Activated CD8-positive, alpha-beta memory T cell treated with anti-CD3 and anti-CD28 coated beads, Interleukin-2, amount 50 U/mL, for 4 hours (primary cell): ENCODE results near the gene BLOC1S3.

Experiments
- DNase-seq: peaks from one replicate; pipeline ENCODE4 v3.0.0-alpha.2; 2020

BLOC1S3 gene

GRCh38 chr19:45178262-45179071 lies at the start of gene BLOC1S3:
BLOC1S3 (plus strand) TSS chr19:45178784; CDS start chr19:45179297, 513 bp downstream.
- DNase-seq = peak; percentile 100

- DNase-seq = no peak
These were observed 49.8 kb upstream of the BLOC1S3 start for GRCh38 chr19:45128806-45129205.

- no peak for DNase-seq
These were observed 48.3 kb upstream of the BLOC1S3 start for GRCh38 chr19:45130236-45130635.

GRCh38 chr19:45130888-45131615 lies 47.5 kb upstream of the BLOC1S3 start:
- DNase-seq = no peak

DNA sequence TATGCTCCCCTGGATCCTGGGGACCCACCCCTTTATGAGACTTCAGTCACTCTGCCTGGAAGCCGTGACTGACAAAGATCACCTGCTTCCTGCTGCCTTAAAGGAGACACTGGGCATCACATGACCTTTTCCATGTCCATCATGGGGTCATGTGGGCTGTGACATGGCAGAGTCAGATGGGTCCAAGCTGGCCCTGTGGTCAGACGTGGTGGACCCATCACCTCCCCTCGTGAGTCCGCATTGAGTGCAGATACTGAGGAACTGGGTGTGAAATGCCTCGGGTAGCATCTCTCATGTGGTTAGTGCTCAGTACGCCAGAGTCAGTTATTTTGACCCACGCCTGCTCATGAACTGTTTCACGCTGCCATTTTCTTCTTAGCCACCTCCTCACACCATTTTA lies 44.9 kb upstream of the BLOC1S3 start:
- DNase-seq = no peak

DNA sequence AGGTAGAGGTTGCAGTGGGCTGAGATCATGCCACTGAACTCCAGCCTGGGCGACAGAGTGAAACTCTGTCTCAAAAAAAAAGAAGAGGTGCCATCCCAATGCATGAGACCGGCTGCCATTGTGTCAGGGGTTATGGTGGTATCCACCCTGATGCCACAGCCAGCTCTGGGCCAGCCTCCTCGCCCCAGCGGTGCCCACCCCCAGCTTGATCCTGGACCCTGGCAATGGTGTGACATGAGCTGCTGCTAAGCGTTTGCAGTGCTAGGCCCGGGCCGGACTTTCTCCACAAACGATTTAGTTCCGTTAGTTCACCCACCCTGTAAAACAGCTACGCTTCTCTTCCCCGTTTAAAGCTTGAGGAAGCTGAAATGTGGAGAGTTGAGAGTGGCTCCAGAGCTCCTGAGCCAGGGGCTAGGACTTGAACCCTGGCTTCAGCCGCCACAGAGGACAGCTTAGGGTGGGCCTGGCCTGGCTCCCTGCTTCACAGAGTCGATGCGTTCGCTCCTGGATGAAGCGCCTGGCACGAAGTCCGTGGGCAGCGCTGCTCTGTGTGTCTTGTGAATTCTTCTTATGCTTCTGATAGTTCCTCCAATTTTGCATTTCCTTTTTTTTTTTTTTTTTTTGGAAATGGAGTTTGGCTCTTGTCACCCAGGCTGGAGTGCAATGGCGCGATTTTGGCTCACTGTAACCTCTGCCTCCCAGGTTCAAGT lies 43.3 kb upstream of the BLOC1S3 start:
- no peak for DNase-seq

DNA sequence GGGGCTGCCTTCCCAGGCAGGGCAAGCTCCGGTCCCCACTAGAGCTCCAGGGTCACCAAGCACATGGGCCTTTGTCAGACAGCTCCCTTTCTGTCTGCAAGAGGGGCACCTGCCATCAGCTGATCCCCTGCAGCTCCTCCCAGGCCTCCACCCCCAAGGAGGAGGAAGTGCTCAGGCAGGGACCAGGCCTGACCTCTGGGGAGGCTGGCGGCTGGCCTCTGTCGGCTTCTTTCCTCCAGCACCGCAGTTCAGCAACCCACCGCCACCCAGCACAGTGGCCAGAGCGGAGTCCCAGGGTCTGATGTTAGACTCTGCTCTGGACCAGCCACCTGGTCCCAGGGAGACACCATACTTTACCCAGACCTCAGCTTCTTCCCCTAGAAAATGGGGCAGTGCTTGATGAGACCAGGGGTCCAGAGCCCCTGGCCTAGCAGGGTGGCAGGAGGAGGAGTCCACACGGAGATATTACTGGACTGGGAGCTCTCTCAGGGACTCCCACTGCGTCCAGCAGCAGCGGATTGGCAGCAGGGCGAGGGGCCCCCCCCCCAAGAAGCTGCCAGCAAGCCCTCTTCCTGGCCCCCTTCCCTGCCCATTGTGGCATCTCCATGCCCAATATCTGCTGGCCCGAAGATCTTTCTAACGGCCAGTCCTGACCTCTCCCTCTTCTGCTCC lies 41.9 kb upstream of the BLOC1S3 start:
- no peak for DNase-seq

DNA sequence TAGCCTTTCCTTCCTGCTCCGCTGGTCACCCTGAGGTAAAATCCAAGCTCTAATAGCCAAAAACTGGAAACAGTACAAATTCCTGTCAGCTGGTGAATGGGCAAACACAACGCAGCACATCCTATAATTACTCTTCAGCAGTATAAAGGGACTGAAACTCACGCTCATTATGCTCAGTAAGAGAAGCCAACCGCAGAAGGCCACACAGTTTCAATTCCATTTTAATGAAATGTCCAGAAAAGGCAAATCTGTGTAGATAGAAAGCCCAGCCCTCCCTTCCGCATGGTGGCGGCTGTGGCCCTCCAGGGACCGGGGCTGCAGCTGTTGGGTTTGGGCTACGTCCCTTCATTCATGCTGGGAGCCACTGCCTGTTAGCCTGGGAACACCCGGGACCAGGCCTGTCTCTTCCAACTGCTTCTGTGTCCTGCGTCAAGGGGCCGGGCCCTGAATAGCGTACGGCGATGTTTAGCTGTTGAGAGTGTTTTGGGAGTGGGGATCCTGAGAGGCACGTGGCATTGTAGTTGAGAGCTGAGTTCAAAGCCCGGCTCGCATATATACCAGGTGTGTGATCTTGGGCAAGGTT lies 41.3 kb upstream of the BLOC1S3 start:
- no peak for DNase-seq

DNA sequence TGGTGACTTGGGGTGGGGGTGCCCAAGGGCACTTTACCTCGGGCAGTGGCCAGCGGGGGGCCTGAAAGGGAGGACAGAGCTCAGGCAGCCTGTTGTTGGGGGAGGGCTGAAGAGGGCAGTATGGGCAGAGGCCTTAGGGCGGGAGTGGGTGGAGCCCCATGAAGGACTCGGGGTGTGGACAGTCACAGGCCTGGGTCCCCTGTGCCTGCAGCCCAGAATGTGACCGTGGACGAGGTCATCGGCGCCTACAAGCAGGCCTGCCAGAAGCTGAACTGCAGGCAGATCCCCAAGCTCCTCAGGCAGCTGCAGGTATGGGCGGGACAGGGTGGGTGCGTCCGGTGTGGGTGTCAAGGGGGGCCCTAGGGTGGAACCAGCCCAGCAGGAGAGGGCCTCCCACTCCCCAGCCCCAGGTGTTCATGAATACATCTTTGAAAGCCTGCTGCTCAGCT lies 40.3 kb upstream of the BLOC1S3 start:
- DNase-seq = no peak

DNA sequence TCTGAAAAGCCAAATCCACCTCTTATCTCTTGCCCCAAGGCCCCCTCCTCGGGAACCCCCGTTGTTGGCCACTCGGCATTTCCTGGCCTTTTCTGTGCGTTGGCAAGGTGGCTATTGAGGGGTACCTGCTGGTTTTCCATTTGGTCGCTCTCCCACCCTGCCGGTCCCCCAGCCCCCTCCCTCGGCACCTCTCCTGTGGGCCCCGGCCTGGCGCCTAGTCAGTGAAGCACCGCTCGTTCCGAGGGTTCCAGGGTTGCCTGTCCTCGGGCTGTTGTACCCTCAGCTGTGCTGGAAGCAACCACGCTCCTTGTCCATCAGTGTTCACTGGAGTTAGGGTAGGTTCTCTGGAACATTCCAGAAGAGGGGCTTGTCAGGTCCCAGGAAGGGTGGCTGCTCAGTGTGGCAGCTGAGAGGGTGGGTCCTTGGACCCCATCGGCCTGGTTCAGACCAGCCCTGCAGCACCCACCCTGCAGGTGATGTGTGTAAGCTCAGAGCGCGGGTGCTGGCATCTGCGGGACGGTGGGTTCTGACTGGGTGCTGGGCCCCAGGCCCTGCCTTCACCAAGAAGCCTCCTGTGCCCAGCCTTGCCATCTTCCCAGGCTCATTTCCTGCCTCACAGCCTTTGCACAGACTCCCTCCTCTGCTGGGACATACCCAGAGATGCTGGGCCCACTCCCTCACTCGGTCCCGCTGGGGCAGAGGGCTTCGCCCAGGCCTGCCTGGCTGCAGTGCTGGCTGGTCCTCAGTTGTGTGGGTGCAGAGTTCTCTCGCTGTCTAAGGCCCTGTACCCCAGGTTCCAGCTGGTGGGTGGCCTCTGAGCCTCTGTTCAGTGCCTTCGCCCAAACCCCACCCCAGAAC lies 39.1 kb upstream of the BLOC1S3 start:
- DNase-seq = no peak

- DNase-seq = no peak
These were observed 38.5 kb upstream of the BLOC1S3 start for GRCh38 chr19:45140144-45140503.

DNA sequence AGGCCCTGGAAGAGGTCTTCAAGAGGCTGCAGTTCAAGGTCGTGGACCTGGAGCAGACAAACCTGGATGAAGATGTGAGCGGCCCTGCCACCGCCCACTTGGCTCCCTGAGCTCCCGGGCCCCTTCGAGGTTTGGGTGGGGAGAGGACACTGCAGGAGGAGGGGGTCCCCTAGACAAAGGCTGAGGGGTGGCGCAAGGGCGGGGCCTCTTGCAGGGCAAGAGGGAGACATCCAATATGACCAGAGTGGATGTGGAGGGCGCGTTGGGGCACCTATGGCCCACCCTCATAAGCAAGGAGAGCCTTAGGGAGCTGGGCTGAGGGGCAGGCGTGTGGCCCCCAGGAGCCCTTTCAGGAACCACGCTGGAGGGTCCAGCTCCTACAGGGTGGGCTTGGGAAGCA lies 38.1 kb upstream of the BLOC1S3 start:
- DNase-seq = no peak

DNA sequence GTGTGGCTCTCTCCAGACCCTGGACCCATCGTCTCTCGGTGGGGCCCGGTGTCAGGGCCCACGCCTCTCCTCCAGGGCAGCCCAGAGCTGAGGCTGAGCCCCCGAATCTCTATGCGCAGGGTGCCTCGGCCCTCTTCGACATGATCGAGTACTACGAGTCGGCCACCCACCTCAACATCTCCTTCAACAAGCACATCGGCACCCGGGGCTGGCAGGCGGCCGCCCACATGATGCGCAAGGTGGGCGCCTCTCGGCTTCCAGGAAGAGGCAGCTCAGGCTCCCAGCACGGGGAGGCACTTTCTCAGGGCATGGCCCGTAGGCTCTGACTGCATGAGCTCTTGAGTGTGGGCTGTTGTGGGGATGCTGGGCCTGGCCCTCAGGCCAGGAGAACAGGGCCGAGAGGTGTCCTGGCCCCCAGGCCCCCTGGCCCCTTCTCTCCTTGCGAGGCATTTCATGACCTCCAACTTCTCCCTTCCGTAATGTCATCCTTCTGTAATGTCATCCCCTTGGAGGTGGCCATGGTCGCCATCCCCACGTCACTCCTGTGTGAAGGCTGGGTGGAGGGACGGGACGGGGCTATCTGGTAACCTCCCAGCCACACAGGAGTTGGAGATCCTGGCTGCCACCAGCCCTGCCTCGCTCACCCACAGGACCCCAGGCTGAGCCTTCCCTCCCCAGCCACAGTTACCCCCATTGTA lies 37.2 kb upstream of the BLOC1S3 start:
- DNase-seq = no peak

GRCh38 chr19:45142016-45142725 lies 36.4 kb upstream of the BLOC1S3 start:
- no peak for DNase-seq

GRCh38 chr19:45142726-45143110 lies 35.9 kb upstream of the BLOC1S3 start:
- no peak for DNase-seq

- DNase-seq = no peak
These were observed 33.9 kb upstream of the BLOC1S3 start for GRCh38 chr19:45144431-45145269.

DNA sequence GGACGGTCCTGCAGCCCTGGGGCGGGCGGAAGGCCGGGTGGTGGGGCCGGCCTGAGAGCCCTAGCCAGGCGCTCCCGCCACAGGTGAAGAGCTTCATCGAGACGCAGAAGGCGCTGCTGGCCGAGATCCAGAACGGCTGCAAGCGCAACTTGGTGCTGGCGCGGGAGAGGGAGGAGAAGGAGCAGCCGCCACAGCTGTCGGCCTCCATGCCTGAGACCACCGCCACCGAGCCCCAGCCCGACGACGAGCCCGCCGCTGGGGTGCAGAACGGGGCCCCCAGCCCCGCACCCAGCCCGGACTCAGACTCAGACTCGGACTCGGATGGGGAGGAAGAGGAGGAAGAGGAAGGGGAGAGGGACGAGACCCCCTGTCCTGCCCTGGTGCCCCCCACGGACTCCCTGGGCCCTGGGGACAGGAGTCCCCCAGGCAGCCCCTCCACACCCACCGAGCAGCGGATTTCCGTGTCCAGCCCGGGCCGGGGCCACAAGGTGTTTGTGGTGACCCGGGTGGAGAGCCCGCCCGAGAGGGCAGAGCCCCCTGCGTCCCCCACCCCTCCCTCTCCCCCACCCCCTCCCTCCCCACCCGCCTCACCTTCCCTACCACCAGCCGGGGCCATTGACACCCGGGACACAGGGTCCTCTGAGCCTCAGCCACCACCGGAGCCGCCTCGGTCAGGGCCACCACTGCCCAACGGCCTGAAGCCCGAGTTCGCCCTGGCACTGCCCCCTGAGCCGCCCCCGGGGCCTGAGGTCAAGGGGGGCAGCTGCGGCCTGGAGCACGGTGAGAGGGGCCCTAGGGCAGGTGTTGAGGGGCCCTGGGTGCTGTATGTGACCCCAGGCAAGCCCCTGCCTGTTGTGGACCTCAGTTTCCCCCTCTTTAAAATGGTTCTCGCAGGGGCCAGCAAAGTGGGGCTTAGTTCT lies 33.1 kb upstream of the BLOC1S3 start:
- no peak for DNase-seq

- no peak for DNase-seq
These were observed 32.3 kb upstream of the BLOC1S3 start for GRCh38 chr19:45146251-45146650.
